Smooth muscle cell (in vitro differentiated cells): ENCODE results near the gene ZDHHC13. TPM values are rescaled to one million over a fixed set of nuclear protein-coding genes. Genes with fewer than 3 reads are reported as not detected.
A peak's percentile ranks its signal among the peaks of the same experiment; 100 is the strongest.

Experiments used
- DNase-seq: peaks from one replicate; lab custom pipeline; 2025; ENCODE audit not compliant: unreplicated experiment; lab: John Stamatoyannopoulos, UW
- H2AFZ ChIP-seq: fragments of 200-600 bp; sonication (generic); 2 replicates; pipeline ENCODE4 v1.6.0; 2016; ENCODE audit warnings: antibody characterized with exemption, low read depth, mild to moderate bottlenecking
- H3F3A ChIP-seq: fragments of 200-600 bp; sonication (generic); 2 replicates; pipeline ENCODE4 v1.6.0; 2017; ENCODE audit warnings: antibody characterized with exemption, low read depth
- H3K27ac ChIP-seq: fragments of 200-600 bp; sonication (generic); 2 replicates; pipeline ENCODE4 v1.5.1; 2016; ENCODE audit warnings: low read depth, mild to moderate bottlenecking
- H3K27me3 ChIP-seq: fragments of 200-600 bp; sonication (generic); 2 replicates; pipeline ENCODE4 v1.6.1; 2016; ENCODE audit warnings: low read depth, mild to moderate bottlenecking
- H3K36me3 ChIP-seq: fragments of 200-600 bp; sonication (generic); 2 replicates; pipeline ENCODE4 v1.5.1; 2016; ENCODE audit warnings: low read depth
- H3K4me1 ChIP-seq: fragments of 200-600 bp; sonication (generic); 2 replicates; pipeline ENCODE4 v1.5.1; 2016; ENCODE audit warnings: low read depth
- H3K4me2 ChIP-seq: fragments of 200-600 bp; sonication (generic); 2 replicates; pipeline ENCODE4 v1.6.0; 2016; ENCODE audit warnings: mild to moderate bottlenecking
- H3K4me3 ChIP-seq: fragments of 200-600 bp; sonication (generic); 2 replicates; pipeline ENCODE4 v1.5.1; 2016; ENCODE audit warnings: mild to moderate bottlenecking
- H3K79me2 ChIP-seq: fragments of 200-600 bp; sonication (generic); 2 replicates; pipeline ENCODE4 v1.6.0; 2016; ENCODE audit warnings: low read depth, mild to moderate bottlenecking
- H3K9ac ChIP-seq: fragments of 200-600 bp; sonication (generic); 2 replicates; pipeline ENCODE4 v1.6.0; 2016; ENCODE audit warnings: low read depth
- H3K9me3 ChIP-seq: fragments of 200-600 bp; sonication (generic); replicated peaks from 2 replicates; pipeline ENCODE4 v1.5.1; 2016; ENCODE audit warnings: low read depth
- H4K20me1 ChIP-seq: fragments of 200-600 bp; sonication (generic); 2 replicates; pipeline ENCODE4 v1.6.0; 2016; ENCODE audit warnings: low read depth
- CTCF ChIP-seq: fragments of 200-600 bp; sonication (generic); IDR thresholded peaks from 2 replicates; pipeline ENCODE4 v1.5.1; 2017; ENCODE audit warnings: borderline replicate concordance, mild to moderate bottlenecking, antibody characterized with exemption; ENCODE audit not compliant: insufficient read depth, poor library complexity, severe bottlenecking
- WGBS: methylation state at CpG from one replicate; pipeline ENCODE4 v1.1.7; 2016; ENCODE audit warnings: low lambda C conversion rate; 5-methylcytosine and 5-hydroxymethylcytosine counted together
- polyA plus RNA-seq: library from polyadenylated mRNA; unstranded; fragments of >200 nt; fragmentation: Nextera tagmentation; extraction: Ambion mirVana; gene quantifications from 2 replicates; pipeline ENCODE4 v1.2.1, GENCODE V29; 2016
- total RNA-seq: library from RNA; depleted of rRNA; stranded (reverse); fragments of >200 nt; gene quantifications from 2 replicates; pipeline ENCODE4 v1.2.3, GENCODE V29; 2014

ZDHHC13 gene
- total and polyA plus RNA-seq, 2 experiments from 2014 or later: 12.8 to 17.3 TPM

- Histone ChIP-seq H3K9me3 (no peaks in the 10 kb centered on the region), H2AFZ (no peak overlapping the region), H3K27me3 (no peaks in the 10 kb centered on the region), H4K20me1 (no peaks in the 10 kb centered on the region), H3F3A (no peaks in the 10 kb centered on the region), H3K4me1 (no peaks in the 10 kb centered on the region), H3K36me3 (no peaks in the 10 kb centered on the region), H3K27ac (no peak overlapping the region), H3K4me3 (no peak overlapping the region), H3K79me2 (no peaks in the 10 kb centered on the region), H3K4me2 (no peak overlapping the region), H3K9ac (no peak overlapping the region)
- no peak for DNase-seq
- WGBS: 89% methylated on average over 5 of the region's 5 CpGs
- no peak for TF ChIP-seq CTCF
Measured at GRCh38 chr11:19084661-19085315, 32.2 kb upstream of the ZDHHC13 start.

- H3K79me2 ChIP-seq: no peaks in the 10 kb centered on the region
- no peaks in the 10 kb centered on the region for H3K36me3 ChIP-seq
- no peak for DNase-seq
- no peak overlapping the region for H3K9ac ChIP-seq
- no peak for TF ChIP-seq CTCF
- H3K27ac ChIP-seq: peak overlapping the region; percentile 68
- 77% methylated on average over 8 of the region's 8 CpGs for WGBS
- H3K4me2 ChIP-seq: no peak overlapping the region
- no peaks in the 10 kb centered on the region for H3K4me1 ChIP-seq
- no peak overlapping the region for H2AFZ ChIP-seq
- no peaks in the 10 kb centered on the region for H3K9me3 ChIP-seq
- H3K4me3 ChIP-seq: no peak overlapping the region
- H3F3A ChIP-seq: no peaks in the 10 kb centered on the region
- no peaks in the 10 kb centered on the region for H3K27me3 ChIP-seq
- no peaks in the 10 kb centered on the region for H4K20me1 ChIP-seq
Measured at GRCh38 chr11:19087658-19088057, 29.3 kb upstream of the ZDHHC13 start.

- Histone ChIP-seq H3K9ac (no peak overlapping the region), H3K79me2 (no peaks in the 10 kb centered on the region), H3K4me2 (no peak overlapping the region), H4K20me1 (no peaks in the 10 kb centered on the region), H3K9me3 (no peaks in the 10 kb centered on the region), H3K27me3 (peaks cover 7% of the 10 kb centered on the region), H3K4me1 (no peaks in the 10 kb centered on the region), H3K4me3 (no peak overlapping the region), H3K36me3 (no peaks in the 10 kb centered on the region), H2AFZ (no peak overlapping the region), H3K27ac (peak overlapping the region; percentile 71), H3F3A (no peaks in the 10 kb centered on the region)
- no peak for TF ChIP-seq CTCF
- no peak for DNase-seq
- WGBS: 91% methylated on average over 4 of the region's 4 CpGs
Measured at GRCh38 chr11:19088791-19089190, 28.2 kb upstream of the ZDHHC13 start.

- no peaks in the 10 kb centered on the region for H3K4me1 ChIP-seq
Measured at GRCh38 chr11:19089421-19089820, 27.5 kb upstream of the ZDHHC13 start.

More at GRCh38 chr11:19089421-19089820, 27.5 kb upstream of the ZDHHC13 start:
- no peak for DNase-seq
- WGBS: 68% methylated on average over 5 of the region's 5 CpGs
- Histone ChIP-seq H3K27me3 (peaks cover 7% of the 10 kb centered on the region), H3K79me2 (no peaks in the 10 kb centered on the region), H3K4me2 (no peak overlapping the region), H3K36me3 (no peaks in the 10 kb centered on the region), H3K4me3 (no peak overlapping the region), H2AFZ (no peak overlapping the region), H3K9me3 (no peaks in the 10 kb centered on the region), H3F3A (no peaks in the 10 kb centered on the region), H3K9ac (no peak overlapping the region), H3K27ac (peak overlapping the region; percentile 71), H4K20me1 (no peaks in the 10 kb centered on the region)
- no peak for TF ChIP-seq CTCF
